Suprapubic skin (tissue), 4 donors: ENCODE data around the gene DHX8.

Source experiments
- POLR2A ChIP-seq, 2 donors: fragments of 450-650 bp; IDR thresholded peaks; one replicate each; pipeline ENCODE4 v1.6.1; 2017; ENCODE audit warnings: antibody characterized with exemption in 2 of 2, mild to moderate bottlenecking in 2 of 2, moderate library complexity in 2 of 2
- POLR2AphosphoS5 ChIP-seq, 3 donors: sonication (generic); formaldehyde crosslinking; IDR thresholded peaks; one replicate each; pipeline ENCODE4 v1.6.1; 2017; ENCODE audit warnings: antibody characterized with exemption in 3 of 3
- TF ChIP-seq, protein P1 (sequence below), 2 donors: fragments of 200-600 bp in 1 of 2; fragments of 450-650 bp in 1 of 2; sonication (generic) in 1 of 2; IDR thresholded peaks; one replicate each; pipeline ENCODE4 v1.5.1; 2016 to 2019; ENCODE audit warnings: antibody characterized with exemption in 2 of 2, mild to moderate bottlenecking in 1 of 2, moderate library complexity in 1 of 2

DNA sequence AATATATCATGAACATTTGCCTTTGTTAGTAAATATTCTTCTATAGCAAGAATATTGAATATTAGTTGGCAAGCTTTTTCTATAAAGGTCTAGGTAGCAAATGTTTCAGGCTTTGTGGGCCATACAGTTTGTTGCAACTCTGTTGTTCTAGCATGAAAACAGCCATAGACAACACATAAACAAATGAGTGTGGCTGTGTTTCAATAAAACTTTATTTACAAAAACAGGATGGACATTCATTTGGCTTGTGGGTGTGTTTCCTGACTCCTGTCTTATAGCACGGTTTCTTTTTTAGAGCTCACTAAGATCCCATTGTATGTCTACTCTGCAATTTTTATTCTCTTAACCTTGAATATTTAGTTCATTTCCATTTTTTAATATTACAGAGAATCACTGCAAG is 46.0 kb upstream of the DHX8 start:
- TF ChIP-seq POLR2A (IDR thresholded peaks at IDR 0.05) (no peak), POLR2AphosphoS5 (IDR thresholded peaks at IDR 0.05) (no peak)
- TF ChIP-seq, protein P1, sequence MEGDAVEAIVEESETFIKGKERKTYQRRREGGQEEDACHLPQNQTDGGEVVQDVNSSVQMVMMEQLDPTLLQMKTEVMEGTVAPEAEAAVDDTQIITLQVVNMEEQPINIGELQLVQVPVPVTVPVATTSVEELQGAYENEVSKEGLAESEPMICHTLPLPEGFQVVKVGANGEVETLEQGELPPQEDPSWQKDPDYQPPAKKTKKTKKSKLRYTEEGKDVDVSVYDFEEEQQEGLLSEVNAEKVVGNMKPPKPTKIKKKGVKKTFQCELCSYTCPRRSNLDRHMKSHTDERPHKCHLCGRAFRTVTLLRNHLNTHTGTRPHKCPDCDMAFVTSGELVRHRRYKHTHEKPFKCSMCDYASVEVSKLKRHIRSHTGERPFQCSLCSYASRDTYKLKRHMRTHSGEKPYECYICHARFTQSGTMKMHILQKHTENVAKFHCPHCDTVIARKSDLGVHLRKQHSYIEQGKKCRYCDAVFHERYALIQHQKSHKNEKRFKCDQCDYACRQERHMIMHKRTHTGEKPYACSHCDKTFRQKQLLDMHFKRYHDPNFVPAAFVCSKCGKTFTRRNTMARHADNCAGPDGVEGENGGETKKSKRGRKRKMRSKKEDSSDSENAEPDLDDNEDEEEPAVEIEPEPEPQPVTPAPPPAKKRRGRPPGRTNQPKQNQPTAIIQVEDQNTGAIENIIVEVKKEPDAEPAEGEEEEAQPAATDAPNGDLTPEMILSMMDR (IDR thresholded peaks at IDR 0.05) = no peak
